ENCODE results near the gene FAM20C.

The FAM20C gene

GRCh38 chr7:159370-160270 is 32.8 kb upstream of the FAM20C start:
- no peak for DNase-seq

- no peak for DNase-seq
Measured at GRCh38 chr7:160958-161725, 31.2 kb upstream of the FAM20C start.

GRCh38 chr7:162632-163297 is 29.6 kb upstream of the FAM20C start:
- DNase-seq, result no peak

GRCh38 chr7:163298-163695 is 29.1 kb upstream of the FAM20C start:
- DNase-seq, result no peak

- DNase-seq, result no peak
Measured at GRCh38 chr7:163971-164881, 28.1 kb upstream of the FAM20C start.

- DNase-seq, result no peak
Measured at GRCh38 chr7:164882-165660, 27.3 kb upstream of the FAM20C start.

- DNase-seq, result no peak
Measured at GRCh38 chr7:165661-166337, 26.6 kb upstream of the FAM20C start.

GRCh38 chr7:166338-167060 is 25.9 kb upstream of the FAM20C start:
- DNase-seq, result no peak

- no peak for DNase-seq
Measured at GRCh38 chr7:167090-167855, 25.1 kb upstream of the FAM20C start.

- no peak for DNase-seq
Measured at GRCh38 chr7:167976-168791, 24.2 kb upstream of the FAM20C start.

GRCh38 chr7:169276-170172 is 22.8 kb upstream of the FAM20C start:
- no peak for DNase-seq

GRCh38 chr7:170551-171363 is 21.6 kb upstream of the FAM20C start:
- DNase-seq, result no peak

GRCh38 chr7:171364-171904 is 20.9 kb upstream of the FAM20C start:
- no peak for DNase-seq

GRCh38 chr7:171912-172515 is 20.4 kb upstream of the FAM20C start:
- DNase-seq, result no peak

GRCh38 chr7:173209-173918 is 19.0 kb upstream of the FAM20C start:
- DNase-seq, result no peak
